ENCODE data around the gene CDKN2B-AS1.

CDKN2B-AS1 gene

DNA sequence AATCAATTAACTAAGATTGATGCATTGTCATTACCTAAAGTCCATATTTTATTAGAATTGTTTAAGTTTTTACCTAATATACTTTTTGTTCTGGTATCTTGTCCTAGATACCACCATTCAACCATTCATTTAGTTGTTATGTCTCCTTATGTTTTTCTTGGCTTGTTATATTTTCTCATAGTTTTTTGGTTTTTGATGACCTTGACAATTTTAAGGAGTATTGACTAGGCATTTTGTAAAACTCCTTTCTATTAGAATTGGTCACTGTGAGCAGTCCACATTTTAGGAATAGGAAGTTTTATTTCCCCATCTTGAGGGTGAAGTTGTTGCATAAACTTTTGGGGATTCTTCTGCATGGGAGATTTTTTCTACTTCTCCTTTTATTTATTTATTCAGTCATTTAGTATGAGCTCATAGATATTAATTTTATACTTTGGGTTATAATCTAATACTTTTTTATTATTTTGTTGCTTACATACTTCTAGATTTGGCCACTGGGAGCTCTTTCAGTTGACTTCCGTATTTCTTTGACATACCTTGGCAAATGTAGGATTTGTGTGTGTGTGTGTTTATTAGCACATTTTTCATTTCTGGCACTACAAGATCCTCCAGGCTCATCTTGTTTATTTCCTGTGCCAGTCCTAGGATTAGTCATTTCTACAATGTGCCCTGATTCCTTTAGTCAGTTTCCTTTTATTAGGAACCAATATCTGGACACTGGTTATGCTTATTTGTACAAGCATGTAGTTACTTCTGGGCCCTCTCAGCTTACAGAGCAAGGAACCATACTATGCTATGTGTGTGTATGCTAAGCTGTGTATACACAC is 149.4 kb downstream of the CDKN2B-AS1 start:
- in situ Hi-C loops (cut with HindIII; ENCODE audit: low sequenced_read_pairs): no loop called here

DNA sequence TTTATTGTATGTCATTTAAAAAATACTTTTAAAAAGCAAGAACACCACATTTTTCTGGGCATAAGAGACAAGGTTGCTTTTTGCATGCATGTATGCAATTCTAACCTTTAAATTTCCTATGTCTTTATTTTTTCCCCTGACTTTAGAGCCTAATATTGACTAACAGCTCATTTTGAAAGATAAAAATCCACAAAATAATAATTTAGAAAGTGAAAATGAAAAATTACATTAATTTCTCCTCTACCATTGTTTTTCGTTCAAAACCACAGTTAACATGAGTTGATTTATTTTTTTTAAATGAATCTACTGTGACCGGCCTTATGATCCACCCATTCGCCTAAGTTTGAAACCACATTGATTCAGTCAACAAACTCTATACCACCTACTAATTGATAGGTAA is 152.0 kb downstream of the CDKN2B-AS1 start:
- in situ Hi-C loops (cut with HindIII; ENCODE audit: low sequenced_read_pairs): no loop called here

DNA sequence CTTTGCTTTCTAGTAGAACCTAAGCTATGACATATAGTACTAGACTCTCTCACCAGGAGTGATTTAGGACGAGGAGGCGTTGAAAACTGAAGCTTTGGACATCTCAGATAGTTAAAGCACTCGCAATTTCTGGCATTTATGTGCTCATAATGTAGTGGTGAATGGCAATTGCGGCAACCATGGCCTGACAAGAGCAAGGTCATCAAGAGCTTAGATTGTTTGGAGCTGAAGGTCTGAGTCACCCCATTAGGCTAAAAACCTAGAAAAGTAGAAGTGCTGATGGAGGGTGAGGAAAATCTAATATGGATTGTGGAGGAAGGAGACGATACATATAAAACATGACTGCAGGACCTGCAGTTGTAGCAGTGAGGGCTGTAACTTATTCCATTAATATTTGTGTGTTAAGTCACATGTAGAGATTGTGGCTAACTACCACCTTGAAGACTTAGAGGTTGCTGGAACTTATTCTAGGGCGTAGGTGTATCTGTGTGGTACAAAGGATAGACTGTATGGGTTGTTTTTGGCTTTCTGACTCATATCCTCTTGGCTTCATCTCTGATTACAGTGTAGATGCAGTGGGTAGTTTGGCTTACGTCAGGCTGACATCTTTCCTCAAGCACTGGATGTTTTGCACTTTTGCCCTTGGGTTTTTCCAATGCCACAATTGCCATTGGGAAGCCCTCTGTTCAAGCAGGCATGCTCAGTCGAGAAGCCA is 153.4 kb downstream of the CDKN2B-AS1 start:
- in situ Hi-C loops (cut with HindIII; ENCODE audit: low sequenced_read_pairs): no loop called here

DNA sequence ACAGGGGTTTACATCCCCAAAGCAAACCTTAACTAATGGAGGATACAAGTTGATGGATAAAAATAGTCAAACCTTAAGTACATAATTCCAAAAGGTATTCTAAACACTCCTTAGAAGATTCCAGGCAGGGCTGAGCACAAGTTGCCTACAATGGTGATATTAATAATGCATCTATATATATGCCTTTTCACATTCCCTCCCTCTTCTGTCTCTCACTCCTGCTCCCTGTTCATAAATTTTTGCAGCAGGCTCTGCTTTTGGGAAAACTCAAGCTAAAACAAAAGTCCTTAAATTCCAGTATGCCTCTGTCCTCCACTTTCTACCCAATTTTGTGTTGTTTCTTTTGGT is 153.9 kb downstream of the CDKN2B-AS1 start:
- in situ Hi-C loops (cut with HindIII; ENCODE audit: low sequenced_read_pairs): no loop called here

DNA sequence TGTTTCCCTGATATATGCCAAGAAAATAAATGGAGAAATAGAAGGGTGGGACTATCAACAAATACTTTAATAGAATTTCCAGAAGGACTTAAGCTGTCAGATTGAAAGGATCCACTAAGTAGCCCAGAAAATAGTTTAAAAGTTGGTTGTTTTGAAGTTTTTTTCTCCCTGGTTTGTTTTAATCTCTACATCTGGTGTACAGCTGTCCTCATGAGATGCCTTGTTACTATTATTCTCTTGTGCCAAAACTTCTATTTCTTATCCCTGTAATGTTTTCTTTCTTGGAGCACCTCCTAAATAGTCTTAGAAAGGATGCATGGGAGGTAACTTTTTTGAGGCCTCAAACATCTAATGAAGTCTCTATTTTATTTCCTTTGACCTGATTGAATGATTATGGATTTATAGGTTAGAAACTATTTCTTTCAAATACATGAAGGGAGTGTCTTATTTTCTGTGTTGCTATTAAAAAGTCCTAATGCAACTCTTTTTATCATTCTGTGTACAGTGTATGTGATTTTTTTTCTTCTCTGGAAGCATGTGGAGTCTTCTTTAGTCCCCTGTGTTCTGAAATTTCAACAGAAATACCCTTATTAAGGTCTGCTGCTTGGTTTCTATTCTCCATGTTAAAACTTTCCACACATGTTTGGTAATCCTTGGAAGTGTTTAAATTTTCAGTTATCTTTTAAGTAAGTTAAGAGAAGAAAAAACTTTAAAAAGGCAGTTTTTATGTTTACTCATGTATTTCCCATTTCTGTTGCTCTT is 154.5 kb downstream of the CDKN2B-AS1 start:
- in situ Hi-C loops (cut with HindIII; ENCODE audit: low sequenced_read_pairs): no loop called here

DNA sequence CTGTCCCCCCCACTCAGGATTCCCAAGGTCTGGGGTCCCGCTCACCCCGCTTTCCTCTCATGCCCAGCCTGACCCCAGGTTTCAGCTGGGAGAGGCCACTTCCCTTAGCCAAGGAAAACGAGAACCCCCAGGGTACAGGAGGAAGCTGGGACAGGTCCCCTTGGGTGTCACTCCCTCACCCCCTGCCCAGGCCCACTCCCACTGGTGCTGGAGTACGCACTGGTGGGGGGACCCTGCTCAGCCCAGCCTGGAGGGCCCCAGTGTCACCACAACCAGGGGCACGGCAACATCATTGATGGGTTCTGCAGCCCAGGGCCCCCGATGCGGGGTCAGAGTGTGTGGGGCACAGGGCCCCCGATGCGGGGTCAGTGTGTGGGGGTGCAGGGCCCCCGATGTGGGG is 159.5 kb downstream of the CDKN2B-AS1 start:
- in situ Hi-C loops (cut with HindIII; ENCODE audit: low sequenced_read_pairs): no loop called here

DNA sequence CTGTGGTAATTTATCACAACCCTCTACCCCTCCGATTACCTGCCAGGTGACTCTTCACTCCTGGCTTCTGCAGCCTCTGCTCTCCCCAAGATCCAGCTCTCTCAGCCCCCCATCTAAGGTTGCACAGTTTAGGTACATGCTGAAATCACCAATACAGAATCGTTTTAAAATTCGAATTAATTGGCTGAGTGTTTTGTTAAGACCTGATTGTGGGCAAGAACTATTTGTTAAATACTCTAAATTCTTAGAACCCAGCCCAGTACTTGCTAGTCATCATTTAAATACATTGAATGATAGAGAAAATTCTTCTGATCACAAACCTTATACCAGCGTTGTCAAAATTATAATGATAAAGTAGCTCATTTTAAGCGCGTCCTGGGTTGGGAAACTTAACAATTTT is 162.0 kb downstream of the CDKN2B-AS1 start:
- in situ Hi-C loops (cut with HindIII; ENCODE audit: low sequenced_read_pairs): no loop called here

DNA sequence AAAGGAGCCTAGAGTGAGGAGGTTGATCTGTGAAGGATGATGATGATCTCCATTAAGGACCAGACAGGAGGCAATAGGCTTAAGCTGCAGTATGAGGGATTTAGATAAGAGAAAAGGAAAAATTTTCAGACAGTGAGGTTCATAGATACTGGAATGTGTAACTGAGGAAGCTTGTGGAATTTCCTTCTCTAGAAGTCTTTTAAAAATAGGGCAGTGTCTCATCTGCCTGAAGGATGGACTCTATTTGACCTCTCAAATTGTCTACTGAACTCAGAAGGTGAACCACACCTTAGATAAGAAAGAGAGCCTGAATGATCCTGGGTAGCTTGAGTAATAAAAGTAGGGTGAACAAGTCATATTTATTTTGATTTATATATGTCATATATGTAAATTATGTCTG is 162.7 kb downstream of the CDKN2B-AS1 start:
- in situ Hi-C loops (cut with HindIII; ENCODE audit: low sequenced_read_pairs): no loop called here

DNA sequence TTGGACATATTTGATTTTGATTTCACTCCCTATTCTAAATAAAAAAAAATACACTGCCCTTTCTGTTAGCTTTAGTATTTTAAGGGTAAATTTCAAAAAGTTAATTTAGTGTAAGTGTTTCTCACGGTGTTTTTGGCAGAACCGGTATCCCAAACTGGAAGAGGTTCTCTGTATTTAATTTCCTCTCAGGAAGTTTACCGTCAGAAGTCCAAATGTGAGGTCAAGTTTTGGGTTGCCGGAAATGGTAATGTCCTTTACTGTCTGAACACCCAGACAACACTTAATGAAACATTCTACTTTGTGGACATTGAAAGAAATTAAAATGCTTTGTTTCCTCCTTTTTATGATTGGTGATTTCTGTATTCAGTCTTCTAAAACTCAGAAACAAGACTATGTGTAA is 163.2 kb downstream of the CDKN2B-AS1 start:
- in situ Hi-C loops (cut with HindIII; ENCODE audit: low sequenced_read_pairs): no loop called here

DNA sequence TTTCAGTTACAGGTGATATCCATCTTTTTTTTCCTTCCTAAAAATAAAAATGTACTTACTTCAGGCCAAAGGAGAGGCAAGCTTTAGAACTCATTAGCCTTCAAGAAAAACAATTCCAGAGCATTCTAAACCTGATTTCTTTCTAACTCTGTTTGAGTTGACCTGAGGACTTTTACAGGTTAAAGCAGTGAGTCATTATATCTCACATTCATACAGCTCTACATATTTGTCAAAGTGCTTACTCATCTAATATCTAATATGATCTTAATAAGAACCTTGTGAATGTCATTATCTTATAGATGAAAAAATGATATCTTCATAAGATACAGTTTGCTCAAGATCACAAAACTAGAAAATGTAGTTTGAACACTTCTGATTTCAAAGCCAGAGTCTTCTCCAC is 163.7 kb downstream of the CDKN2B-AS1 start:
- in situ Hi-C loops (cut with HindIII; ENCODE audit: low sequenced_read_pairs): no loop called here

DNA sequence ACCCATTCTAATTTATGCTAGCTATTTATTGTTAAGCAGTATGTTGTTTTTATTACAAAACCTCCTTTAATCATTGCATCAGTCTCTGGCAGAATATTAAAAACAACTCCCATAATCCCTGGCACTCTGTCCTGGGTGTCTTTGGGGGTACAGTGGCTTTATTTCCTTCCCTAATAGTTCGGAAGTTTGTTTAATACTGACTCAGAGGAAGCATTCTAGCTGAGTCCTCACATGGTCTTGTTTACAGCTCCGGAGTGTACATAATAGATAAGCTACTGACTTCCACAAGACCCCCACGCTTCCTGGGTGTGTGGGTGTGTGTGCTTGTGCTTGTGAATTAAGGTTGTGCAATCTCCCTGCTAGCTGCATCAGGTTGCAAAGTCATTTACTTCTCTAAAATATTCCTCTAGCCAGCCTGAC is 164.3 kb downstream of the CDKN2B-AS1 start:
- in situ Hi-C loops (cut with HindIII; ENCODE audit: low sequenced_read_pairs): no loop called here

DNA sequence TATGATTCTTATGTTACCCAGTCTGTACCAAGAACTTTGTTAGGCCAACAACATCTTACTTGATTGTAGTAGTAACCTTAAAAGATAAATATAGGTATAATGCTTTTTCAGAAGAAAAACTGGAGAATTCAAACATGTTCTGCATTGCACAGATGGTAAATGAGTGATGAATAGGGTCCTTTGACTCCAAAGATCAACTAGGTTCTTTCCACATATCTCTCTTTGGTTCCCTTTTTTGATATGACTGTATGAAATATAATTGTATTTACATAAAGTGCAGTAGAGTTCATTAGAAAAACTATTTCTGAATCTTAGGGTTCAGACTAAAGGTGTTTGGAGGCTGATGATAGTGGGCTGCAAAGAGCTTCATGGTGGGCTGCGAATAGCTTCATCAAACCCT is 165.0 kb downstream of the CDKN2B-AS1 start:
- in situ Hi-C loops (cut with HindIII; ENCODE audit: low sequenced_read_pairs): no loop called here

DNA sequence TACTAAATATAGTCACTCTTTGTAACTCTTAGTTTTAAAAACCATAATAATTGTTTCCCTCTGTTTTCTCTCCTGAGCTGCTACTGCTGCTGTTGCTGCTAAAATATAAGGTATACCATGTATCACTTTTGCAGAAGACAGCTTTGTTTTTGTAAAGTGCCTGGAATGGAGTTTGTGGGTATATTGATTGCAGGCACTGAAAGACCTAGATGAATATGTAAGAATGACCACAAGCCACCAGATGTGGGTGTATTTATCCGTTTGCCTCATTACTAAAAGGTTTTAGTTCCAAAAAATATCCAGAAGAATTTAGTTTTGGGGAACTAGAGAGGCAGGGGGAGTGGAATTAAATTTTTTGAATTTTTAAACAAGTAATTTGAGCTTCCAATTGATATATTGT is 165.6 kb downstream of the CDKN2B-AS1 start:
- in situ Hi-C loops (cut with HindIII; ENCODE audit: low sequenced_read_pairs): no loop called here

DNA sequence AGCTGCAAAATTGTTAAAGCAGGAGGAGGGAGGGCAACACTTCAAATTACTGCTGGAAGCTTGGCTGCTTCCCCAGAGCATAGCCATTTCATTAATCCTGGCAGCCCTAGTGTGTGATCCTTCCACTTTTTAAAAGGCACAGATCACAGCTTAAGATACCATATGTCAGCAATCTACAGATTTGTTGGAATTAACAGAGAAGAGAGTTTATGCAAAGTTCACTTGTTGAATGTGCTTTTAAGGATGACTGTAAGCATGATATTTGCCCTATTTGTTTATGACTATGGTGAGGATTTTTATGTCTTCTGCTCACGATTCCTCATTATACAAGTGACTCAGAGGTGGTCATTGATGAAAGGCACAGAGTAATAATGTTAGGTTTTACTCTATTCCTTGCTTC is 170.6 kb downstream of the CDKN2B-AS1 start:
- in situ Hi-C loops (cut with HindIII; ENCODE audit: low sequenced_read_pairs): no loop called here

DNA sequence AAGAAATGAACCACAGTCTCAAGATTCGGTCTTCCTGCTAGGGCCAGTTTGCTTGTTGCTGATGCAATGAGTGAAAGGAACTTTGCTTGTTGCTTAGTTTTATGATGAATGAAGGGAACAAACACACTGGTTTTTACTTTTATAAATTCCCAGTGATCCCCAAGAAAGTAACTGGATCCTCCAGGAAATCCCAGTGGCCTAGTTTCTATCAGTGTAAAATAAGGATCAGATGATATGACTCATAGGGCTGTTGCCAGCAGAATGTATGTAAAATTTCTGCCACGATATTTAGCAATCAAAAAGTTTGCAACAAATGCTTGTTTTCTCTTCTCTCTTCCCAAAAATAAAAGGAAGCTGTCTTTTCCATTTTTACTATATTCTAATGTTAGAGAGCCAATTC is 174.7 kb downstream of the CDKN2B-AS1 start:
- in situ Hi-C loops (cut with HindIII; ENCODE audit: low sequenced_read_pairs): no loop called here

DNA sequence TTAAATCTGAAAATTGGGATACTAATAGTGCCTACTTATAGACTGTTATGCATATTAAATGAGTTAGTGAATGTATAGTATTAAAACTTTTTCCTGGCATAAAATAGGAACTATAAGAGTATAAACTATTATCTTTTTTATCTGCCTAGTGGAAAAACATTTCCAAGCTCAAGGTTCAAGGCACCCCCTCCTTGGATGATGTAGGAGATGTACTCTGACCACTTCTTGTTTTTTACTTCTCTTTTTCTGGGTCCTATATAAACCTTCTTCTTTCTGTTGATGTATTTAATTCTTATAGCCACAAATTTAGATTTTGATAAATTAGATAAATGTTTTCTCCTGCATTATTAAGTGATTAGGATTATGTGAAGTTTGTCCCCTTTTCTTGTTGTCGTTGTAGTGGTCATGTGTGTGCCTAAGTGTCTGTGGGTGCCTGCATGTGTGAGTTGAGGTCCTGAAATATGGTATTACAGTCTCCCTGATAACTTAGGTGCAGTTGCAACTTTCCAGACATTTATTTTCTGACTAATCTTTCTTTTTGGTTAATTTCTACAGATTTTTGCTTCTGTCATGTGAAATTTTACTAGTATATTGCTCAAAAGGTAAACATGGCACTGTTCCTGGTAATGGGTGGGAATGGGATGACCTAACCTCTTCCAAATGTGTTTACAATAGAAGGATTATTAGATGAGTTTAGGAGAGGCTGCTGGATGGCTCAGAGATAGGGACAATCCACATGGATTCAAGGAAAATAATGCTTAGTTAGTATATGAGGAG is 175.3 kb downstream of the CDKN2B-AS1 start:
- in situ Hi-C loops (cut with HindIII; ENCODE audit: low sequenced_read_pairs): no loop called here

Measured in DLD1 (cell line).